Hematopoietic multipotent progenitor cell (in vitro differentiated cells): Measurements from ENCODE around the gene GRID2. TPM values are rescaled to one million over a fixed set of nuclear protein-coding genes. Genes with fewer than 3 reads are reported as not detected.
A peak's percentile ranks its signal among the peaks of the same experiment; 100 is the strongest.
"Not testable (repeated sequence)": the region's sequence is repeated elsewhere in the genome, so short reads cannot be mapped to it uniquely, and the experiment has no call there.

Experiments used
- DNase-seq, 3 donors: peaks; one replicate each; pipeline ENCODE4 v3.0.0-alpha.2; 2011 to 2015; ENCODE audit warnings: low read depth in 2 of 3, low spot score in 2 of 3
- total RNA-seq: library from RNA; depleted of rRNA; stranded (reverse); fragments of >200 nt; gene quantifications from one replicate; pipeline ENCODE4 v1.2.3, GENCODE V29; 2012

The GRID2 gene
- total RNA-seq, 1 donor: not detected

- peak in 2 of 3 donors; percentile 55 to 57 for DNase-seq
Measured at GRCh38 chr4:92305148-92305877, 1.5 kb downstream of the GRID2 start.

GRCh38 chr4:92305878-92306520 is 2.2 kb downstream of the GRID2 start:
- peak in 2 of 3 donors; percentile 12 to 13 for DNase-seq

DNA sequence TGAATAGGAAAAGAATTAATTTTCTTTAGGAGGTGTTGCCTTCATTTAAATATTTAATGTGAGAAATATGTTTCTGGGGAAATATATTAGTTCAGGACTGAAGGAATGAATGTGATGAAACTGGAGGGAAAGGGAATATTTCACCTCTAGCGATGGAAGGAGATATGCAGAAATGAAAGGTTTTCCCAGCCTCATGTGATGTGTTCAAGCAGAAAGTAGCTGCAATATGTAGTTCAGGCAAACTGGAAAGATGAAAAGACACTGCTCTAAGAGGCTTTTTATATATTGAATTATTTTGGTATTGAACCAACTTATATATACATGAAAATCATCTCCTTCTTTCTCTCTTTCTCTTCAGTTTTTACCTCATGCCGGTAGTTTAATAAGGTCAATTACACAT is 3.4 kb downstream of the GRID2 start:
- no peak for DNase-seq

DNA sequence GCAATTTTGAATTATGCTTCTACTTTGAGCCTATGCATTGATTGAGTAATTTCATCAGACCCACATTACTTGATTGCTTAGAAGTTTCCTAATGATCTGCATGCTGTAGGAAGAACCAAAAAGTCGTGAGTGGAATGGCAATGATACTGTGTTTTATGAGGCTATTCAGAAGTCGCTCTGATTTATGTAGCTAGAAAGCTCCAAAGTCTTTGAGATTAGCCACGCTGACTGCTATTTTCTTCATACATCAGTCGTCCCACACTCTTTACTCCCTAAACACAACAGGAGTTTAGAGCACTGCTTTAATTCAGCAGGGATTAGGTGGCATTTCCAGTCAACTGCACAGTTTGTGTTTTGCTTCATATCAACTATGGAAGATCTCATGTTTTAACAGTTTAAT is 4.1 kb downstream of the GRID2 start:
- no peak for DNase-seq

DNA sequence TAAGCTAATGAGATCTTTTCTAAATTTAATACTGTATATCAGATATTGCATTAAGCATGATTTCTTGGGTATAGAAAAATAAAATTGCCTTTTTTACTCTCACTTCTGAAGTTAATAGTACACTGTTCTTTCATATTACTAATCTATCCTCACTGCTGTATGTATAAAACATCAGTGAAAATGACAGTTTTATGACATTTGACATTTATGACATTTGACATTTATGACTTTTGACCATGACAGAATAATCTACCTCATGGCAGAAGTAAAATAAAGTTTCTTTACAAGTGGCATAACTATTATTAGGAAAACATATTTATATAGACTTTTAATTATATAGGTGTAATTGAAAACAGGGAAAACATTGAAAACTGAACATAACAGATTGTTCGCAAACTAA is 13.3 kb downstream of the GRID2 start:
- no peak for DNase-seq

DNA sequence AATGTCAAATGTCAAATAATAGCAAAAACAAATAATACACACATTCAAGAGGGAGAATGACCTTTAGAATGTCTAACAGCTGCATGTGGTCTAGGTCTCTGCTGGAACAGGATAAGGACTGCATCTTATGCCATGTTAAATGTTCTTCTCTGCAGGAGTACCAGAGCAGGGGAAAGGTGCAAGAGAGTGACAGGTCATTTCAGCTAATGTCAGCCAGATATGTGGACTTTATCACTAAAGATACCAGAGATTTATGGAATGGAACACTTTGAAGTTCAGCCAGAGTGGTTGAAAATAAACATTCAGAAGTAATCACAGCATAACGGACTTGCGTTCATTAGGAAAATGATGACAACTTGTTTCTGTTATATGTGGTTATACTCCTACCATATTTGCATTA is 24.3 kb downstream of the GRID2 start:
- DNase-seq: no peak

DNA sequence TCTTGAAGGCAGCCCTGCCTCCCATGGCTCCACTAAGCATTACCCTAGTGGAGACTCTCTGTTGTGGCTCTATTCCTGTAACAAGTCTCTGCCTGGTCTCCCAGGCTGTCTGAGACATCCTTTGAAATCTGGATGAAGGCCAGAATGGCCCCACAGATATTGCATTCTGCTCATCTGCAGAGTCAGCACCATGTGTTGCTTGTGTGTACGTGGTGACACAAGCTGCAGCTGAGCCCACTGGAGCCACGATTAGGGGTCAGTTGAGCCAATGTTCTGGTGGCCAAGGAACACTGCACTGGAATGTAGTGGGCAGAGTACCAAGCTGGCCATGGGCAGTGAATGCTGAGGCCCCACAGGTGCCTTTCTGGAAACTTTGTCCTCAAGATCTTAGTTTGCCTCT is 29.2 kb downstream of the GRID2 start:
- no peak for DNase-seq

- no peak for DNase-seq
Measured at GRCh38 chr4:92334716-92335350, 31.1 kb downstream of the GRID2 start.

DNA sequence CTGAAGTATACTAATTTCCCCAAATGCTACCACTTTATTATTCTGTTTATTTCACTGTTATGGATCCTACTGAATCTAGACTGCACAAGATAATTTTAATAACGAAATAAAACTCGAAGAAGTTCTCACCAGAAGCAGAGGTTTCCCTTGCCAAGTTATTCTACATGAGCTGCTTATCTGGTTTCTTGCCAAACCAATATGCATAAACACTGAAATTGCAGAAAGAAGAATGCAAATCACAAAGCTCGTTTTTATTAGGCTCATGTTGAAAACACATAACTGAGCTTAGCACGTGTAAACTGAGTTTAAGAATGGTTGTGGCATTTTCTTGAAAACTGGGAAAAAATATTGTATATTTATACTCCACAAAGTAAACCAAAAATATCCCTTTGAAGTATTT is 35.9 kb downstream of the GRID2 start:
- DNase-seq: no peak

GRCh38 chr4:92344216-92344615 is 40.5 kb downstream of the GRID2 start:
- DNase-seq: no peak

DNA sequence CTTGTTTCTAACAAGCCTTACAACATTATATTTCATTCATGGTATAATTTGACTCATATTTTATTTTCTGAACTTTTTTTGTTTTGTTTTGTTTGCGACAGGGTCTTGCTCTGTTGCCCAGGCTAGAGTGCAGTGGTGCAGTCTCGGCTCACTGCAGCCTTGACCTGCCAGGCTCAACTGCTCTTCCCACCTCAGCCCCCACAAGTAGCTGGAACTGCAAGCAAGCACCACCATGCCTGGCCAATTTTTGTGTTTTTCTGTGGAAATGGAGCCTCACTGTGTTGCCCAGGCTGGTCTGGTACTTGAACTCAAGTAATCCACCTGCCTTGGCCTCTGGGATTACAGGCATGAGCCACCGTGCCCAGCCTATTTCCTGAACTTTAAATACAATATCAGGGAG is 42.5 kb downstream of the GRID2 start:
- no peak for DNase-seq

GRCh38 chr4:92357966-92358365 is 54.2 kb downstream of the GRID2 start:
- no peak for DNase-seq

DNA sequence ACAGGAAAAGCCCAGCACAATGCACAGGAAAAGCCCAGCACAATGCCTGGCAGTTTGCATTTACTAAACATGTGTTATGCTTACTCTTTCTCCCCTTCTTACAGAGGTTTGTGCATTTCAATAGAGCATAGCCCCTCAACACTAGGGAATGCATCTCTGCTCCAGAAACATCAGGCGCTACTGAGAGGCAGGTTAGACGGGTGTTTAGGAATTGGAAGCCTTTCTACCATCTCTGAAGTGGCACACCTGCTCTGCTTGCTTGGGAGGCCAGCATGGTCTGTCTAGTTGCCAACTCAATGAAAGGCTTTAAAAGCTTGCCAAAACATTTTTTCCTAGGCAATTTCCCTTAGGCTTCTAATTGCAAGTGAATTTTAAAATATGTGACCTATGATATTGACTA is 55.7 kb downstream of the GRID2 start:
- no peak for DNase-seq

DNA sequence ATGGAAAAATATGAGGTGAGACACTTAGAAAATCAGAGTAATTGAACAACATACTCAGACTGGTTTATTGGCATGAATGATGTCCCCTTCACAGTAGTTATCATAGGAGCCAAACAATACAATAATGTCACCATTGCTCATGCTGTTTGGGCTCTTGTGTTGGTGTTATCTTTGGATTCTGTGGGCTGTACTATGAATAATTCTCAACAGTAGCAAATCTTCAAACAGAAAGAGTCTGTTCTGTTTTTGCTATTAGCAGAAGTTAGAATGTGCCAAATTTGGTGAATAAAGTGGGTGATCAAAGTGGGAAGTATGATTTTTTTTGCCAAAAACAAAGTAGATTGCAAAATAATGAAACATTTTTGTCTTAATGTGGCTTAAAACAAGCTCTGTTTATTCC is 58.3 kb downstream of the GRID2 start:
- DNase-seq: no peak

- no peak for DNase-seq
Measured at GRCh38 chr4:92368653-92369052, 64.9 kb downstream of the GRID2 start.

GRCh38 chr4:92381616-92382015 is 77.8 kb downstream of the GRID2 start:
- DNase-seq: no peak

GRCh38 chr4:92382128-92382527 is 78.4 kb downstream of the GRID2 start:
- DNase-seq: no peak

DNA sequence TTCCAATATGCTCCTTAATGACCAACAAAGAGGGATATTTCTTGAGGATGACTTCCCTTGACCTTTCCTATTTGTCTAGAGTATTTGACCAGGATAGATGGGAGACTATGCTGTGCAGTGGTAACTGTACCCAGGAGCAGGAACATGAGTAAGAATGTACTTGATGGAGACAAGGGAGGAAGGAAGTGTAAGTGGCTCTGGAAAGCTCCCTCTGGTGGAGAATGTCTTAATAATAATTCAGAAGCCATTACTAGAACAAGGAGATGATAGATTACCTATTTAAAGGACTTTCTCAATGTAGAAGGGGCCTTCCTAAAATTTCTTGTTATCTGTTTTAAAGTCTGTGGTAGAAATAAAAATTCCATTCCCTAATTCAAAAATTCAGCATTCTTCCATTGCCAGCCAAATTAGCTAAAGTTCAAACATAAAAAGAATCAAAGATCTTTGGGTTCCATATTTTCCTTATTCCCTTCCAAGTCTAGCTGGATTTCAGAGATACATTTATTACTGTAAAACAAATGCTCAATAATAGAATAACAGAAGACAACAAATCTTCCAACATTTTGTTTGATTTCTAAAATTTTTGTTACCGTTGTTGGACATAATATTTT is 83.8 kb downstream of the GRID2 start:
- peak in 2 of 3 donors; percentile 24 to 57 for DNase-seq

- DNase-seq: no peak
Measured at GRCh38 chr4:92399032-92399431, 95.3 kb downstream of the GRID2 start.

DNA sequence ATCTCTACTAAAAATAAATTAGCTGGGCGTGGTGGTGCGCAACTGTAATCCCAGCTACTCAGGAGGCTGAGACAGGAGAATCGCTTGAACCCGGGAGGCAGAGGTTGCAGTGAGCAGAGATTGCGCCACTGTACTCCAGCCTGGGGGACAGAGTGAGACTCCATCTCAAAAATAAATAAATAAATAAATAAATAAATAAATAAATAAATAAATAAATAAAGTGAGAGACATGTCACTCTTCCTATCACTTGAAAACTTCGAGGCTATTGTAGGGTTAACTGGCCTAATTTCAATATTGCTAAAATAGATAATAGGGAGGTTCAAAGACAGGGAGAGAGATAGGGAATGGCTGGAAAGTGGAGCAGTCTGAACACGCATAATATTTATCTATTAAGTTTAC is 99.8 kb downstream of the GRID2 start:
- DNase-seq: not testable (repeated sequence)

- no peak for DNase-seq
Measured at GRCh38 chr4:92406488-92406887, 102.7 kb downstream of the GRID2 start.

- DNase-seq: no peak
Measured at GRCh38 chr4:92421920-92422319, 118.2 kb downstream of the GRID2 start.
